GM19463 (cell line): ENCODE results near the gene TMEM190.
A peak's percentile ranks its signal among the peaks of the same experiment; 100 is the strongest.

ENCODE experiments used
- ATAC-seq: cut with Tn5 transposase; IDR thresholded peaks from one replicate; pipeline ENCODE4 v1.9.1; 2021; ENCODE audit warnings: mild to moderate bottlenecking, moderate library complexity; ENCODE audit not compliant: unreplicated experiment

The TMEM190 gene

DNA sequence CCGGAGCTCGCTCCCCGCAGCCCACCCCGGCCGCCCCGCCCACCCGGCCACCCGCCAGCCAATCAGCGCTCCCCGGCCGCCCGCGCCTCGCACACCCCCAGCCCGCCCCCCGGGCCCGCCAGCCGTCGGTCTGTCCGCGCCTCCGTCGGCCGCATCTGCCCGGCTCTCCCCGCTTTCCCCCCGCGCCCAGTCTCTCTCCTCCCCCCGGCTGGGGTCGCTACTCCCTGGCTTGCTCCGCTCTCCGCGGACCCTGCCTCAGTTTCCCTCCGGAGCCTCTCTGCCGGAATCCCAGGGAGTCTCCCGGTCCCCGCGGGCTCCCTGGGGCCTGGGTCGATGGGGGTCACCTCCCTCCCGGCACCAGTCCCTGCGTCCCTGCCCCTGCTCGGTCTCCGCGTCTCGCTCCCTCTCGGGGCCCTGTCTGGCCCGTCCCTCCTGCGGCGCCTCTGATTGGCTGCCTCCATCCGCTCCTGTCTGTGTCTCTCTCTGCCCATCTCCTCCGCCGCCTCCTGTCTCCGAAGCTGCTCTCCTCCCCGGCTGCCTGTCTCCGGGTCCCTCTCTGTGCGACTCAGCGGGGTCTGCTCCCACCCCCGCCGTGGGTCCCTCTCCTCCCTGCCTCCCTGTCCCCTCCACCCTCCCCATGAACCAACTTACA is 6.8 kb upstream of the TMEM190 start:
- no peak for ATAC-seq

DNA sequence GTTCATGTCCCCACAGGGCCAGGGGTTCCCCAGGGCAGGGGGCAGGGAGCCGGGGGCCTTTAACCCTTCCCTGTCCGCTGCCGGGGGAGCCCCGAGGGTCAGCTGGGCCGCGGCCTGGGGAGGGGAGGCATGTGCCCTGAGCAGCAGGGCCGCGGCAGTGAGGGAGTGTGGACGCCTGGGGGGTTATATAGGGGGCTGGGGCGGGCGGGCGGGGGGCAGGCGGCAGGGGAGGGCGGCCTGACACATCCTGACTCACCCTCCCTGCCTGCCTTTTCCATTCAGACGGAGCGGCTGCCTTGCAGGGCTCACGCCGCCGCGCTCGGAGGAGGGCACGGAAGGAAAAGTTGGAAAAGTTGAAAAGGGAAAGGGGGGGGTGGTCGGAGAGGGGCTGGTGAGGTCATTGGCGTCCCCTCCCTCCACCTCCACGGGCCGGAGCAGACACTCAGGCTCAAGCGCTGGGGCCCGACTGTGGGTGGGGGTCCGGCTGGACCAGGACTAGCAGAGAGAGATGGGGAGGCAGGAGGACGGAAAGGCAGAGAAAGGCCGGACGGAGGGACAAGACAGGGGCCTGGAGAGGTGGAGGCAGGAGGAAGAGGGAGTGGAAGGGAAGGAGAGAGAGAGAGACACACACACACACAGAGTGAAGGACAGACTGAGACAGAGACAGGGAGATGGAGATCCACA is 6.2 kb upstream of the TMEM190 start, which contains the start of gene IL11:
Gene IL11, minus strand, starts transcription at position 159 of the 684 bp plus-strand sequence. Its CDS starts 153 bp downstream, at position 6.
- ATAC-seq: no peak

GRCh38 chr19:55372316-55373081 is 4.1 kb upstream of the TMEM190 start:
- ATAC-seq: no peak

- no peak for ATAC-seq
Observed at GRCh38 chr19:55373306-55373992, 3.2 kb upstream of the TMEM190 start.

GRCh38 chr19:55373993-55374757 is 2.5 kb upstream of the TMEM190 start:
- no peak for ATAC-seq

DNA sequence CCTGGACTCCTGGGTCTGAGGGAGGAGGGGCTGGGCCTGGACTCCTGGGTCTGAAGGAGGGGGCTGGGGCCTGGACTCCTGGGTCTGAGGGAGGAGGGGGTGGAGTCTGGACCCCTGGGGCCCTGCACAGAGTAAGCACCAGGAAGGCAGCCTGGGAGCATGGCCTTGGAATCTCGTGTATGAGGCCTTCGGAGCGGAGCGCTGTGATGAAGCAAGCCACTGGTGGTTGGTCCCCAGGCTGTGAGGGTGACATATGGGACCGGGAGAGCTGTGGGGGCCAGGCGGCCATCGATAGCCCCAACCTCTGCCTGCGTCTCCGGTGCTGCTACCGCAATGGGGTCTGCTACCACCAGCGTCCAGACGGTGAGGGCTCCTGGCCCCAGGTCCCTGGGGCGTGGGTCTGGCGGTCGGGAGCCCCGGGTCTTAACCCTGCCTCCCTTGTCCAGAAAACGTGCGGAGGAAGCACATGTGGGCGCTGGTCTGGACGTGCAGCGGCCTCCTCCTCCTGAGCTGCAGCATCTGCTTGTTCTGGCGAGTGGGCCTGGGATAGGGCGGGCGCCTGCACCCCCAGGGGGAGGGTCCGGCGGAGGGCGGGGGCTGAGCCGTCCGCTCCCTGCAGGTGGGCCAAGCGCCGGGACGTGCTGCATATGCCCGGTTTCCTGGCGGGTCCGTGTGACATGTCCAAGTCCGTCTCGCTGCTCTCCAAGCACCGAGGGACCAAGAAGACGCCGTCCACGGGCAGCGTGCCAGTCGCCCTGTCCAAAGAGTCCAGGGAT is 918 bp downstream of the TMEM190 start:
- ATAC-seq: no peak

GRCh38 chr19:55379174-55379573 is 2.5 kb downstream of the TMEM190 start:
- ATAC-seq: no peak

- ATAC-seq: no peak
Observed at GRCh38 chr19:55382013-55382412, 5.4 kb downstream of the TMEM190 start.

DNA sequence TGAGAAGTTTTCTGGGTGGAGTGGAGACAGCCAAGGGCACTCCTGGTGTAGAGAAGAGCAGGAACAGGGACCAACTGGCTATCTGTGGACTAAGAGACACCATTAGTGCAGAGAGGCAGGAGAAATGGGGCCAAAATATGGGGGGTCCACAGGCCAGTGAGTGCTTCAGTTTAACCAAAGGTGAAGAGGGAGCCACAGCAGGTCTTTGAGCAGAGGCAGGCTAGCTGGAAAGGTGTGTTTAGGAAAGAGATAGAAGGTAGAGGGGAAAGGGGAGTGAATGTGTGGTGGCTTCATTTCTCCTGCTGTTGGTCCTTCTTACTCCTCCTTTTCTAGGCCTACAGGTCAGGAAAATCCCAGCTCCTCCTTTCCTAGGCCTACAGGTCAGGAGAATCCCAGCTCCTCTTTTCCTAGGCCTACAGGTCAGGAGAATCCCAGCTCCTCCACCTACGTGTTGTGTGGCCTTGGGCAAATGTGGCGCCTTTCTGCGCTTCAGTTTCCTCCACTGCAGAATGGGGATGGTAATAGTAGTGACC is 6.0 kb downstream of the TMEM190 start:
- ATAC-seq: no peak

DNA sequence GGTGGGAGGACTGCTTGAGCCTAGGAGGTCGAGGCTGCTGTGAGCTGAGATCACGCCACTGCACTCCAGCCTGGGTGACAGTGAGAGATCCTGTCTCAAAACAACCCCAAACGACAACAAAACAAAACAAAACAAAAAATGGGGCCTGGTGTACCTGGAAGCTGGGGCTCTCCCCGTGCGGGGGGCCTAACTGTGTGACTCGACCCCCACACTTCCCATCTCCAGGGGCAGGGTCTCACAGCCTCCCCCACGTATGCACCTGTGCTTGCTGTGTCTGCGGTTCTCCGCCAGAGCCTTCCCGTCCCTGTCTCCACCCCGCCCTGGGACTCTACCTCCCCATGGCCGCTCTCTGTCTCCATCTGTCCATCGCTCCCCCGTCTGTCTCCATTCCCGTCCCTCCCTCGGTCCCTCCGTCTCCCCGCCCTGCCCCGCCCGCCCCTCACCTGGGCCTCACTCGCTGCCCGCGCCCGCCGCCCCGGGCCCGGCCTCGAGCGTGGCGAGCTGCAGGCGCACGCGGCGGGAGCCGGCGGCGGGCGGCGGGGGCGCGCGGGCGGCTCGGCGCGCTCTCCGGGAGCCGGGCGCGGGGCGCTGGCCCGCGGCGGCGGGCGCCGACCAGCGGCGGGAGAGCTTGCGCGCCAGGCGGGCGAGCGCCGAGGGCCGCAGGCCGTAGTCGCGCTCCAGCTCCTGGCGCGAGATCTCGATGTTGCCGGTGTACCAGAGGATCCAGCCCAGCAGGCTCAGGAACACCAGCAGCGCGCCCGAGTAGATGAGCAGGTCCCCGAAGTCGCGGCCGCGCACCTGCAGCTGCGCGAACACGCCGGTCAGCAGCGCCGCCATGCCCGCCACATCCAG is 6.9 kb downstream of the TMEM190 start:
- no peak for ATAC-seq

DNA sequence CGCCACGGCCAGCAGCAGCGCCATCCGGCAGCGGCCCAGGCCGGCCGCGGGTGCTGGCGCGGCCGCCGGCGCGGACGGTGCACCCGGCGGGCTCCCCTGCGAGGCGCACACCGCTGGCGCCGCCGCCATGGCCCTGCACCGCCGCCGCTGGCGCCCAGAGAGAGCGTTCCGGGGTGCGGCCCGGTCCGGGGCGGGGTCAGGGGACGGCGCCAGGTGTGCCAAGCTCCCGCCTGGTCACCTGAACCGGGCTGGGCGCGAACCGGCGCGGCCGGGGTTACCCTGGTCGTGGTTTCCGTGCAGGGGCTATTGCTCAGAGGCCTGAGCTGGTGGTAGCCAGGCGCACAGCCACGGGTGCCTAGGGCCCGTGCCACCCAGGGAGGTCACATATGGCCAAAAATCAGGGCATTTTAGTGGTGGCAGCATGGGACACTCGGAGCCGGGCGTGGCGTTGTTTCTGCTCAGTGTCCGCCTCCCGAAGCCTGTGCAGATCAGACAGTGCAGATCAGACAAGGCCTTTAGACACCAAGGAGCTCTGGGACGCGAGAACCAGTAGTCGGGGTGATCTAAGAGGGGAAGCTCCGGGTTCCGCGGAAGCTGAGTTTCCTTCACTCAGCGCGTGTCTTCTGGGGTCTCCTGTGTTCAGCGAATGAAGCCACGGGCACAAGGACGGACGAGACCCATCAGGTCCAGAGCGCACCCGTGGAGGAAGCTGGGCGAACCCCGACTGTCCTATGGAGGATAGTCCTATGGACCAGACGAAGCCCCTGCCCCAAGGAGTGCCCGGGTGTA is 7.7 kb downstream of the TMEM190 start, which contains the start of gene TMEM238:
Gene TMEM238, minus strand, starts transcription at position 162 of the 789 bp plus-strand sequence. Its CDS starts 33 bp downstream, at position 129.
- ATAC-seq: no peak

GRCh38 chr19:55384920-55385723 is 8.5 kb downstream of the TMEM190 start:
- ATAC-seq: peak; percentile 46

GRCh38 chr19:55385724-55386492 is 9.3 kb downstream of the TMEM190 start, which contains the start of gene RPL28:
RPL28 (plus strand) TSS chr19:55385932; CDS start chr19:55386358, 426 bp downstream.
- peak; percentile 65 for ATAC-seq

GRCh38 chr19:55386493-55386971 is 9.9 kb downstream of the TMEM190 start:
- ATAC-seq: no peak

DNA sequence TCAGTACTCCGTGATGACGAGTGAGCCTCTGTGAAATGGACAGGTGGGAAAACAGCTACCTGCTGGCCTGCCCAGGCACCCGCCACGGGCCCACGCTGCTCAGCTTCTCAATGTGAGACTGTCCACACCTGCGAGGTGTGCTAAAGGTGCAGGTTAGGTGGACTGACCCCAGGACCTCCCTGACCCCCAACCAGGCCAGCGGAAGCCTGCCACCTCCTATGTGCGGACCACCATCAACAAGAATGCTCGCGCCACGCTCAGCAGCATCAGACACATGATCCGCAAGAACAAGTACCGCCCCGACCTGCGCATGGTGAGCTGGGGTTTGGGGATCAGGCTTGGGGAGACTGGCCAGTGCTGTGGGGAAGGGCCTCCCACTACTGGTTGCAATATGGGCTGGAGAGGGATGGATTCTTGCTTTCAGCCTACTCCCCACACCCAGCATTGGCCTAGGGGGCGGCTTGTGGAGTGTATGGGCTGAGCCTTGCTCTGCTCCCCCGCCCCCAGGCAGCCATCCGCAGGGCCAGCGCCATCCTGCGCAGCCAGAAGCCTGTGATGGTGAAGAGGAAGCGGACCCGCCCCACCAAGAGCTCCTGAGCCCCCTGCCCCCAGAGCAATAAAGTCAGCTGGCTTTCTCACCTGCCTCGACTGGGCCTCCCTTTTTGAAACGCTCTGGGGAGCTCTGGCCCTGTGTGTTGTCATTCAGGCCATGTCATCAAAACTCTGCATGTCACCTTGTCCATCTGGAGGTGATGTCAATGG is 11.3 kb downstream of the TMEM190 start:
- no peak for ATAC-seq
